ENCODE data around the gene PARVA. TPM values are rescaled to one million over a fixed set of nuclear protein-coding genes. Genes with fewer than 3 reads are reported as not detected.

The PARVA gene
- total RNA-seq, 1 donor from 2014 or later, result 106 TPM

DNA sequence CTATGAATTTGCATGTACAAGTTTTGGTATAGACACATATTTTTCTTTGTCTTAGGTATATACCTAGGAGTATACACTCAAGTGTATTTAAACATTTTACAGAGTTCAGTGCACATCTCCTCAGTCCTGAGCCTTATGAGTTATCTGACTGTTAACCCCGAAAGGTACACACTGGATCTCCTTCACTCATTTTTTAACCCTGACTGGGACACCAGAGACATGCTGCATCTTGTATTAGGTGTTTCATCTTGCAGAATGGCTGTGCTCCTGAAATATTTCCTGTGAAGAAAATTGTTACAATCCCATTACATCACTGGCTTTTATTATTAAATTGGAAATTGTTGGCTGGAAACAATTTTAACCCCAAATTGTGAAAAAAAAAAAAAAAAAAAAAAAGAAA lies 15.3 kb downstream of the PARVA start:
- Histone ChIP-seq H4K20me1 (ENCODE audit: insufficient read depth, low read length) (peaks cover 67% of the 10 kb centered on the region), H3K4me3 (ENCODE audit: insufficient read depth, low read depth, low read length) (no peak overlapping the region), H3K27ac (ENCODE audit: low read depth, low read length) (no peak overlapping the region), H3K4me1 (ENCODE audit: insufficient read depth, low read length) (peaks cover 30% of the 10 kb centered on the region), H3K36me3 (ENCODE audit: insufficient read depth, low read length) (peaks cover 3% of the 10 kb centered on the region), H3K4me2 (ENCODE audit: low read length) (no peak overlapping the region), H3K27me3 (ENCODE audit: insufficient read depth, low read length) (no peaks in the 10 kb centered on the region), H3K9ac (ENCODE audit: low read length) (no peak overlapping the region), H3K9me3 (ENCODE audit: insufficient read depth, low read depth, low read length) (peaks cover 2% of the 10 kb centered on the region), H3K79me2 (ENCODE audit: insufficient read depth, low read length) (peaks cover 97% of the 10 kb centered on the region), H2AFZ (ENCODE audit: low read depth, low read length) (no peak overlapping the region)
- H3K27me3 Mint-ChIP-seq (ENCODE audit: low read depth, unreplicated experiment), result no peaks in the 10 kb centered on the region
- H3K4me1 Mint-ChIP-seq (ENCODE audit: low read depth, unreplicated experiment), result peaks cover 38% of the 10 kb centered on the region
- H3K27ac Mint-ChIP-seq (ENCODE audit: unreplicated experiment), result no peak overlapping the region
- DNase-seq (ENCODE audit: low read depth) (no peak), FAIRE-seq (no peak)
- TF ChIP-seq EZH2 (IDR thresholded peaks at IDR 0.05; ENCODE audit: insufficient read depth, low read length), result no peak
- TF ChIP-seq, protein P1, sequence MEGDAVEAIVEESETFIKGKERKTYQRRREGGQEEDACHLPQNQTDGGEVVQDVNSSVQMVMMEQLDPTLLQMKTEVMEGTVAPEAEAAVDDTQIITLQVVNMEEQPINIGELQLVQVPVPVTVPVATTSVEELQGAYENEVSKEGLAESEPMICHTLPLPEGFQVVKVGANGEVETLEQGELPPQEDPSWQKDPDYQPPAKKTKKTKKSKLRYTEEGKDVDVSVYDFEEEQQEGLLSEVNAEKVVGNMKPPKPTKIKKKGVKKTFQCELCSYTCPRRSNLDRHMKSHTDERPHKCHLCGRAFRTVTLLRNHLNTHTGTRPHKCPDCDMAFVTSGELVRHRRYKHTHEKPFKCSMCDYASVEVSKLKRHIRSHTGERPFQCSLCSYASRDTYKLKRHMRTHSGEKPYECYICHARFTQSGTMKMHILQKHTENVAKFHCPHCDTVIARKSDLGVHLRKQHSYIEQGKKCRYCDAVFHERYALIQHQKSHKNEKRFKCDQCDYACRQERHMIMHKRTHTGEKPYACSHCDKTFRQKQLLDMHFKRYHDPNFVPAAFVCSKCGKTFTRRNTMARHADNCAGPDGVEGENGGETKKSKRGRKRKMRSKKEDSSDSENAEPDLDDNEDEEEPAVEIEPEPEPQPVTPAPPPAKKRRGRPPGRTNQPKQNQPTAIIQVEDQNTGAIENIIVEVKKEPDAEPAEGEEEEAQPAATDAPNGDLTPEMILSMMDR (IDR thresholded peaks at IDR 0.05; ENCODE audit: insufficient read depth, low read depth, low read length), result no peak
- H3K4me3 Mint-ChIP-seq (ENCODE audit: unreplicated experiment), result no peak overlapping the region
- peaks cover 29% of the 10 kb centered on the region for H3K36me3 Mint-ChIP-seq (ENCODE audit: low read depth, unreplicated experiment)
- no peaks in the 10 kb centered on the region for H3K9me3 Mint-ChIP-seq (ENCODE audit: unreplicated experiment)

DNA sequence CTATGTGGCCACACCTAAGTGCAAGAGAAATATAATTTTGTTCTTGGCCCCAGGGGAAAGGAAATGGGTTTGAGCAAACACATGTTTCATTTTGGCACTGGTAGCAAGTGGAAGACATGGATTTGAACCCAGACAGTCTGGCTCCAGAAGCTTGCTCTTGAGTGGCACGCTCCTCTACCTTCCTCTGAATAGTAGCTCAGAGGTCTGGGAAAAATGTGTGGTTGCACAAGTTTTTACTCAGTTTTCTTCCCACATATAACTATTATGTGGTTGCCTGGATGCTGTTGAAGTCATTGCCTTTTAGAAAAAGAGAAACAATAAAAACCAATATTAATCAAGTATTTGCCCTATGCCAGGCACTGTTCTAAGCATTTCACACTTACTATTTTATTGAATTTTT lies 16.3 kb downstream of the PARVA start:
- no peaks in the 10 kb centered on the region for H3K27me3 Mint-ChIP-seq (ENCODE audit: low read depth, unreplicated experiment)
- Histone ChIP-seq H3K27me3 (ENCODE audit: insufficient read depth, low read length) (no peaks in the 10 kb centered on the region), H2AFZ (ENCODE audit: low read depth, low read length) (no peak overlapping the region), H3K9ac (ENCODE audit: low read length) (no peak overlapping the region), H3K4me1 (ENCODE audit: insufficient read depth, low read length) (peaks cover 39% of the 10 kb centered on the region), H3K79me2 (ENCODE audit: insufficient read depth, low read length) (peaks cover 97% of the 10 kb centered on the region), H3K9me3 (ENCODE audit: insufficient read depth, low read depth, low read length) (peaks cover 2% of the 10 kb centered on the region), H3K27ac (ENCODE audit: low read depth, low read length) (no peak overlapping the region), H3K4me2 (ENCODE audit: low read length) (no peak overlapping the region), H3K4me3 (ENCODE audit: insufficient read depth, low read depth, low read length) (no peak overlapping the region), H4K20me1 (ENCODE audit: insufficient read depth, low read length) (peaks cover 64% of the 10 kb centered on the region), H3K36me3 (ENCODE audit: insufficient read depth, low read length) (peaks cover 3% of the 10 kb centered on the region)
- no peak overlapping the region for H3K4me3 Mint-ChIP-seq (ENCODE audit: unreplicated experiment)
- no peak for DNase-seq (ENCODE audit: low read depth)
- H3K4me1 Mint-ChIP-seq (ENCODE audit: low read depth, unreplicated experiment), result peaks cover 41% of the 10 kb centered on the region
- H3K9me3 Mint-ChIP-seq (ENCODE audit: unreplicated experiment), result no peaks in the 10 kb centered on the region
- no peak for FAIRE-seq
- H3K27ac Mint-ChIP-seq (ENCODE audit: unreplicated experiment), result peak overlapping the region; percentile 16
- TF ChIP-seq, protein P1 (IDR thresholded peaks at IDR 0.05; ENCODE audit: insufficient read depth, low read depth, low read length), result no peak
- TF ChIP-seq EZH2 (IDR thresholded peaks at IDR 0.05; ENCODE audit: insufficient read depth, low read length), result no peak
- H3K36me3 Mint-ChIP-seq (ENCODE audit: low read depth, unreplicated experiment), result peaks cover 26% of the 10 kb centered on the region

DNA sequence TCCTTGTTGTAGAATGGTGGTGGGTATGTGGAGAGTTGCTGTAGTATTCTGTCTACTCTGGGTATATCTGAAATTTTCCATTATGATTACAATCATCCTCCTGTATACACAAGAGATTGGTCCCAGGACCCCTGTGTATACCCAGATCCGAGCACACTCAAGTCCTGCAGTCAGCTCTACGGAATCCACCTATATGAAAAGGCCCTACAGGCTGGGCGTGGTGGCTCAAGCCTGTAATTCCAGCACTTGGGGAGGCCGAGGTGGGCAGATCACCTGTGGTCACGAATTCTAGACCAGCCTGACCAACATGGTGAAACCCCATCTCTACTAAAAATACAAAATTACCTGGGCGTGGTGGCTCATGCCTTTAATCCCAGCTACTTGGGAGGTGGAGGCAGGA lies 17.2 kb downstream of the PARVA start:
- Mint-ChIP-seq H3K9me3 (ENCODE audit: unreplicated experiment) (no peaks in the 10 kb centered on the region), H3K27me3 (ENCODE audit: low read depth, unreplicated experiment) (no peaks in the 10 kb centered on the region), H3K27ac (ENCODE audit: unreplicated experiment) (no peak overlapping the region), H3K4me3 (ENCODE audit: unreplicated experiment) (no peak overlapping the region), H3K36me3 (ENCODE audit: low read depth, unreplicated experiment) (peaks cover 26% of the 10 kb centered on the region), H3K4me1 (ENCODE audit: low read depth, unreplicated experiment) (peaks cover 43% of the 10 kb centered on the region)
- Histone ChIP-seq H3K9me3 (ENCODE audit: insufficient read depth, low read depth, low read length) (peaks cover 2% of the 10 kb centered on the region), H3K27me3 (ENCODE audit: insufficient read depth, low read length) (no peaks in the 10 kb centered on the region), H3K4me3 (ENCODE audit: insufficient read depth, low read depth, low read length) (no peak overlapping the region), H3K9ac (ENCODE audit: low read length) (no peak overlapping the region), H3K79me2 (ENCODE audit: insufficient read depth, low read length) (peaks cover 97% of the 10 kb centered on the region), H2AFZ (ENCODE audit: low read depth, low read length) (no peak overlapping the region), H3K4me2 (ENCODE audit: low read length) (no peak overlapping the region), H3K36me3 (ENCODE audit: insufficient read depth, low read length) (peaks cover 3% of the 10 kb centered on the region), H3K4me1 (ENCODE audit: insufficient read depth, low read length) (peaks cover 35% of the 10 kb centered on the region), H4K20me1 (ENCODE audit: insufficient read depth, low read length) (peaks cover 55% of the 10 kb centered on the region), H3K27ac (ENCODE audit: low read depth, low read length) (no peak overlapping the region)
- TF ChIP-seq, protein P1 (IDR thresholded peaks at IDR 0.05; ENCODE audit: insufficient read depth, low read depth, low read length), result no peak
- no peak for TF ChIP-seq EZH2 (IDR thresholded peaks at IDR 0.05; ENCODE audit: insufficient read depth, low read length)
- FAIRE-seq (no peak), DNase-seq (ENCODE audit: low read depth) (no peak)

Measured in astrocyte (in vitro differentiated cells and primary cell).